PC-3 (cell line): Measurements from ENCODE around the gene PATE4. TPM values are rescaled to one million over a fixed set of nuclear protein-coding genes. Genes with fewer than 3 reads are reported as not detected.

Experiments used
- ATAC-seq: fragments of 200-7000 bp; cut with Tn5 transposase; 2 replicates; pipeline ENCODE4 v1.9.1; 2020; ENCODE audit warnings: mild to moderate bottlenecking, moderate library complexity
- Bru-seq: library from RNA; stranded (reverse); fragments of 400-500 nt; gene quantifications from one replicate; lab custom pipeline; 2021; lab: Mats Ljungman, UMichigan
- BruChase-seq, 2 experiments: library from RNA; stranded (reverse); fragments of 400-500 nt; gene quantifications; one replicate each; lab custom pipeline; 2021; lab: Mats Ljungman, UMichigan
- BruUV-seq: library from RNA; stranded (reverse); fragments of 400-500 nt; replicated peaks from 2 replicates; lab custom pipeline; 2021; lab: Mats Ljungman, UMichigan
- CTCF ChIA-PET: fragments of 300-600 bp; sonication (Branson Sonifier 250); formaldehyde crosslinking; loops from one replicate; lab custom pipeline; 2022; ENCODE audit warnings: antibody characterized with exemption; lab: Charles Lee
- POLR2A ChIA-PET: fragments of 300-600 bp; sonication (Branson Sonifier 250); formaldehyde crosslinking; loops from one replicate; lab custom pipeline; 2022; ENCODE audit warnings: antibody characterized with exemption; ENCODE audit not compliant: unreplicated experiment; lab: Charles Lee
- DNase-seq: peaks from one replicate; pipeline ENCODE4 v3.0.0-alpha.2; 2015
- H2AFZ ChIP-seq: fragments of 300-600 bp; sonication (generic); 2 replicates; pipeline ENCODE4 v1.6.0; 2016; ENCODE audit warnings: antibody characterized with exemption, low read length
- H3F3A ChIP-seq: fragments of 300-600 bp; sonication (generic); one replicate; pipeline ENCODE4 v1.6.0; 2017; ENCODE audit warnings: antibody characterized with exemption, low read length, control low read depth, mild to moderate bottlenecking; ENCODE audit not compliant: unreplicated experiment
- H3K27ac ChIP-seq: fragments of 300-600 bp; sonication (generic); 2 replicates; pipeline ENCODE4 v1.5.1; 2016; ENCODE audit warnings: mild to moderate bottlenecking, low read length
- H3K27me3 ChIP-seq: fragments of 300-600 bp; sonication (generic); 2 replicates; pipeline ENCODE4 v1.6.1; 2016; ENCODE audit warnings: low read length, mixed read lengths
- H3K36me3 ChIP-seq: fragments of 300-600 bp; sonication (generic); 2 replicates; pipeline ENCODE4 v1.6.1; 2016; ENCODE audit warnings: low read depth, mixed run types, low read length, mixed read lengths
- H3K4me1 ChIP-seq: fragments of 300-600 bp; sonication (generic); 2 replicates; pipeline ENCODE4 v1.5.1; 2016; ENCODE audit warnings: low read length; ENCODE audit not compliant: insufficient read depth
- H3K4me2 ChIP-seq: fragments of 300-600 bp; sonication (generic); 2 replicates; pipeline ENCODE4 v1.6.0; 2016; ENCODE audit warnings: low read length
- H3K4me3 ChIP-seq: fragments of 300-600 bp; sonication (generic); 2 replicates; pipeline ENCODE4 v1.5.1; 2016; ENCODE audit warnings: mild to moderate bottlenecking, low read length, mixed read lengths
- H3K79me2 ChIP-seq: fragments of 300-600 bp; sonication (generic); 2 replicates; pipeline ENCODE4 v1.6.1; 2017; ENCODE audit warnings: low read length, mixed read lengths
- H3K9ac ChIP-seq: fragments of 300-600 bp; sonication (generic); 2 replicates; pipeline ENCODE4 v1.6.0; 2016; ENCODE audit warnings: mild to moderate bottlenecking, low read length
- H3K9me2 ChIP-seq: fragments of 300-600 bp; sonication (generic); replicated peaks from 2 replicates; pipeline ENCODE4 v1.6.1; 2016; ENCODE audit warnings: mixed run types, low read length, mixed read lengths
- H3K9me3 ChIP-seq: fragments of 300-600 bp; sonication (generic); 2 replicates; pipeline ENCODE4 v1.6.1; 2016; ENCODE audit warnings: low read length, mixed read lengths
- H4K20me1 ChIP-seq: fragments of 300-600 bp; sonication (generic); 2 replicates; pipeline ENCODE4 v1.6.1; 2016; ENCODE audit warnings: low read length, mixed read lengths
- CTCF ChIP-seq: fragments of 300-600 bp; sonication (generic); conservative IDR thresholded peaks from 2 replicates; pipeline ENCODE4 v1.5.1; 2017; ENCODE audit warnings: antibody characterized with exemption, low read depth, mild to moderate bottlenecking, low read length
- EZH2 ChIP-seq: fragments of 300-600 bp; sonication (generic); IDR thresholded peaks from one replicate; pipeline ENCODE4 v1.6.1; 2017; ENCODE audit warnings: antibody characterized with exemption, mild to moderate bottlenecking, low read length; ENCODE audit not compliant: unreplicated experiment
- EZH2phosphoT487 ChIP-seq: fragments of 300-600 bp; sonication (generic); IDR thresholded peaks from 2 replicates; pipeline ENCODE4 v1.6.1; 2018; ENCODE audit warnings: mild to moderate bottlenecking, antibody characterized with exemption, low read length, borderline replicate concordance
- intact Hi-C: fragments of 100-400 bp; cut with micrococcal nuclease; formaldehyde crosslinking; loops from 2 replicates; pipeline ENCODE4 v1.9.0; 2023
- long read RNA-seq: library from polyadenylated mRNA; unstranded; transcript quantifications from one replicate; pipeline ENCODE4 v2.0.0, GENCODE V29; 2021; ENCODE audit not compliant: unreplicated experiment
- total RNA-seq: library from RNA; depleted of rRNA; stranded (reverse); fragments of >200 nt; gene quantifications from 2 replicates; pipeline ENCODE4 v1.2.3, GENCODE V29; 2014; rRNA removed

PATE4 gene
- total RNA-seq (not detected in 2 replicates), Bru-seq, nascent RNA (not detected), BruChase-seq, experiment 1, labeled RNA remaining after a 6-hour chase (not detected), BruChase-seq, experiment 2, labeled RNA remaining after a 2-hour chase (not detected)
- long read RNA-seq, result 0 reads

DNA sequence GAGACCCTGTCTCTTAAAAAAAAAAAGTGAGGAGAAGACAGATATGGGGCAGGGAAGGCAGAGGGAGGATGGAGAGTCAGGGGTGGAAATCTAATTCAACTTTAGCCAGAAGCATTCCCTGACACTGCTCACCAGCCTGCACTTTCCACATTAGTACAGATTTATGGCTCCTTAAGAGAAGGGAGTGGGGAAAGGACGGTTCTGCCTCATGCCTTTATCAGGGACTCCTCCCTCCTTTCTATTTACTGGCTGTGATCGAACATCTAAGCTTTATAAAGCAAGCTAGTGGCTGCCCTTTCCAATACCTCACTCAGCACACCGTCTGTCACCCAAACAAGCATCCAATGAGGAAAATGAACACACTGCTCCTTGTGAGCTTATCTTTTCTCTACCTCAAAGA is at the start of gene PATE4:
TSS of gene PATE4 (plus strand) at position 301 of the 400 bp plus-strand sequence. CDS start at position 345, 44 bp downstream.
- CTCF ChIA-PET, result no interaction called here
- TF ChIP-seq CTCF, result no peak
- TF ChIP-seq EZH2phosphoT487, result no peak
- TF ChIP-seq EZH2, result no peak
- POLR2A ChIA-PET, result no interaction called here
- no peak within 1 kb of the TSS for H3K4me3 ChIP-seq
- intact Hi-C loops, result no loop called here
- H3K36me3 ChIP-seq, result no peaks in the 10 kb centered on the region
- H3K27ac ChIP-seq, result no peak within 1 kb of the TSS
- H3K27me3 ChIP-seq, result no peaks in the 10 kb centered on the region
- BruUV-seq, result no TSS peak
- no peaks in the 10 kb centered on the region for H3K79me2 ChIP-seq
- no peak within 1 kb of the TSS for H3K4me2 ChIP-seq
- no peak within 1 kb of the TSS for H2AFZ ChIP-seq
- H3K9me2 ChIP-seq, result no peaks in the 10 kb centered on the region
- ATAC-seq (no peak), DNase-seq (no peak)
- no peaks in the 10 kb centered on the region for H3K4me1 ChIP-seq
- no peaks in the 10 kb centered on the region for H4K20me1 ChIP-seq
- H3F3A ChIP-seq, result no peaks in the 10 kb centered on the region
- H3K9ac ChIP-seq, result no peak within 1 kb of the TSS
- H3K9me3 ChIP-seq, result no peaks in the 10 kb centered on the region

DNA sequence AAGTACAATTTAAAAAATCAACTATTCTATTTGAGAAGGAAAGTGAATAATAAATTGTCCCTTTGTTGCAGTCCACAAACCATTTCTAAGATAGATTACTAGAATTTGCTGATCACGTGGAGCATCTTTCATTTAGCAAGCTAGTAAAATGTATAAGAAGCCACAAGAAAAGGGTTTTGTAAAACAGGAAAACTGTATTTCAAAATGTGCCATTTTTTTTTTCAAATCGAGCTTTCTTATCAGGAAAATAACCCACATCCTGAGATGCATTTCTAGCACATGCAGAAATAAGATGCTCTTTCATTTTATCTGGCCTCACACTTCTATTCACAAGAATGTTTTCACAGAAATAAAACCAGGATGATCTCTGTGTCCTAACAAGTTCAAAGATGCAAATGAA is 48.4 kb upstream of the PATE4 start:
- no TSS peak for BruUV-seq
- ATAC-seq, result no peak
- TF ChIP-seq CTCF, result no peak
- no peak for TF ChIP-seq EZH2
- no peak for TF ChIP-seq EZH2phosphoT487

DNA sequence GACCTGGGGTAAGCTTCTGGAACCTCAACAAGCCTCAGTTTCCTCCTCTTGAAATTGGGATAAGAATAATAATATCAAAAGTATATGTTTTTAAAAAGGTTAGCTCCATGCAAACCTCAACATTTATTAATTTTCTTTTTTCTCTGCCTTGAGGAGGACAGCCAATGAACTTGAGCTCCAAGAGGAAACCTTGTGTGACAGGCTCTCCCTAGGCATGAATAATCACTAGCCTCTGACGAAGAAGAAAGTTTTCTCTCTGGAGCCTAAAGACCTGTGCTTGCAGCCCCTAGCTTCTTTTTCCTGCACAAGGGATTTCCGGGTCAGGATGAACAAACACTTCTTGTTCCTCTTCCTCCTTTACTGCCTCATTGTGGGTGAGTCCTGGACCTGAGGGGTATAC is 45.3 kb upstream of the PATE4 start, which contains the start of gene PATE3:
TSS of gene PATE3 (plus strand) at position 301 of the 400 bp plus-strand sequence. CDS start at position 326, 25 bp downstream.
- no peak for DNase-seq
- Histone ChIP-seq H3K4me2 (no peak within 1 kb of the TSS), H3K4me3 (no peak within 1 kb of the TSS), H3K4me1 (no peaks in the 10 kb centered on the region), H3F3A (no peaks in the 10 kb centered on the region), H3K27me3 (no peaks in the 10 kb centered on the region), H3K27ac (no peak within 1 kb of the TSS), H3K9ac (no peak within 1 kb of the TSS), H3K79me2 (no peaks in the 10 kb centered on the region), H3K9me3 (no peaks in the 10 kb centered on the region), H3K9me2 (no peaks in the 10 kb centered on the region), H3K36me3 (no peaks in the 10 kb centered on the region), H2AFZ (no peak within 1 kb of the TSS), H4K20me1 (no peaks in the 10 kb centered on the region)
- TF ChIP-seq EZH2phosphoT487 (no peak), EZH2 (no peak), CTCF (no peak)
- CTCF ChIA-PET, result no interaction called here
- no peak for ATAC-seq
- POLR2A ChIA-PET, result no interaction called here
- intact Hi-C loops, result no loop called here
- BruUV-seq, result no TSS peak

More for the DNA sequence above, 48.4 kb upstream of the PATE4 start:
- Histone ChIP-seq H4K20me1 (no peaks in the 10 kb centered on the region), H3K27me3 (no peaks in the 10 kb centered on the region), H3K79me2 (no peaks in the 10 kb centered on the region), H3K9me3 (no peaks in the 10 kb centered on the region), H3K4me2 (no peak overlapping the region), H2AFZ (no peak overlapping the region), H3K36me3 (no peaks in the 10 kb centered on the region), H3K27ac (no peak overlapping the region), H3F3A (no peaks in the 10 kb centered on the region), H3K4me1 (no peaks in the 10 kb centered on the region), H3K9ac (no peak overlapping the region), H3K4me3 (no peak overlapping the region), H3K9me2 (no peaks in the 10 kb centered on the region)
- no peak for DNase-seq
- intact Hi-C loops, result no loop called here
- CTCF ChIA-PET, result no interaction called here
- POLR2A ChIA-PET, result no interaction called here
